HepG2 (cell line): Measurements from ENCODE around the gene MFNG. TPM values are rescaled to one million over a fixed set of nuclear protein-coding genes. Genes with fewer than 3 reads are reported as not detected.

Experiments
- ATAC-seq: fragments of 200-7000 bp; cut with Tn5 transposase; 3 replicates; pipeline ENCODE4 v1.9.1; 2020; ENCODE audit warnings: mild to moderate bottlenecking, moderate library complexity
- BruUV-seq: library from RNA; stranded (reverse); fragments of 400-500 nt; replicated peaks from 2 replicates; lab custom pipeline; 2021; lab: Mats Ljungman, UMichigan
- CTCF ChIA-PET: fragments of 300-600 bp; formaldehyde crosslinking; extraction: SDS; loops from one replicate; lab custom pipeline; 2021; ENCODE audit warnings: low total read pairs, inconsistent platforms, low intra/inter-chr PET ratio; lab: Yijun Ruan, JAX
- POLR2A ChIA-PET: fragments of 350-600 bp; sonication (Branson Sonifier 250); formaldehyde crosslinking; loops from one replicate; lab custom pipeline; 2020; ENCODE audit warnings: antibody characterized with exemption, inconsistent platforms; lab: Yijun Ruan, JAX
- DNase-seq: peaks from one replicate; pipeline ENCODE4 v3.0.0-alpha.2; 2015; ENCODE audit warnings: low spot score
- FAIRE-seq: peaks from 3 replicates; lab custom pipeline; 2011; peaks lifted over from hg19 to GRCh38; lab: Jason Lieb, UNC
- H2AFZ ChIP-seq: one replicate; pipeline ENCODE4 v1.6.1; 2011; ENCODE audit warnings: low read length, inconsistent platforms
- H3K27ac ChIP-seq: fragments of 300-600 bp; 3 replicates; pipeline ENCODE4 v1.8.0; 2011; ENCODE audit warnings: mixed run types, mild to moderate bottlenecking, mixed read lengths, low read length, inconsistent platforms; ENCODE audit not compliant: insufficient read depth; ENCODE audit errors: extremely low read length
- H3K27me3 ChIP-seq, 2 experiments: fragments of 200-600 bp in 1 of 2; 2 replicates in 1 of 2; 3 replicates in 1 of 2; pipeline versions ENCODE4 v1.6.0 to v1.8.0; 2011; ENCODE audit warnings: low read length in 2 of 2, mild to moderate bottlenecking in 2 of 2, moderate library complexity in 2 of 2, inconsistent platforms in 1 of 2; ENCODE audit not compliant: insufficient read depth in 2 of 2, control insufficient read depth in 1 of 2
- H3K36me3 ChIP-seq, 2 experiments: fragments of 200-600 bp in 1 of 2; replicated peaks in 1 of 2; 2 replicates in 1 of 2; 3 replicates in 1 of 2; pipeline versions ENCODE4 v1.5.1 to v1.8.0; 2011; ENCODE audit warnings: low read length in 2 of 2, inconsistent platforms in 1 of 2; ENCODE audit not compliant: insufficient read depth in 2 of 2, control insufficient read depth in 1 of 2
- H3K4me1 ChIP-seq: 2 replicates; pipeline ENCODE4 v1.5.1; 2012; ENCODE audit warnings: low read length, inconsistent platforms; ENCODE audit not compliant: insufficient read depth
- H3K4me2 ChIP-seq: 2 replicates; pipeline ENCODE4 v1.6.0; 2011; ENCODE audit warnings: low read depth, low read length, inconsistent platforms
- H3K4me3 ChIP-seq, 3 experiments: fragments of 200-600 bp in 1 of 3; sonication (generic), shearing (Covaris generic) in 1 of 3; replicated peaks in 1 of 3; 2 replicates each; pipeline ENCODE4 v1.5.1; 2011 to 2016; ENCODE audit warnings: low read length in 3 of 3, inconsistent platforms in 2 of 3, low read depth in 2 of 3, mild to moderate bottlenecking in 2 of 3, control low read depth in 1 of 3, mixed read lengths in 1 of 3; ENCODE audit not compliant: insufficient read depth in 1 of 3
- H3K79me2 ChIP-seq: one replicate; pipeline ENCODE4 v1.6.1; 2011; ENCODE audit warnings: low read length, inconsistent platforms; ENCODE audit not compliant: insufficient read depth
- H3K9ac ChIP-seq: 2 replicates; pipeline ENCODE4 v1.6.0; 2011; ENCODE audit warnings: mild to moderate bottlenecking, low read depth, low read length, inconsistent platforms; ENCODE audit not compliant: insufficient read depth
- H3K9me3 ChIP-seq: 2 replicates; pipeline ENCODE4 v1.5.1; 2012; ENCODE audit warnings: mild to moderate bottlenecking, low read length
- H4K20me1 ChIP-seq: 2 replicates; pipeline ENCODE4 v1.6.0; 2011; ENCODE audit warnings: inconsistent platforms, mild to moderate bottlenecking, low read length, moderate library complexity; ENCODE audit not compliant: insufficient read depth
- ARID2 ChIP-seq: sonication (generic); formaldehyde crosslinking; IDR thresholded peaks from 2 replicates; pipeline ENCODE4 v1.8.1; 2022; ENCODE audit warnings: mild to moderate bottlenecking, missing genetic modification reagents, borderline replicate concordance
- NCOA5 ChIP-seq: sonication (generic); formaldehyde crosslinking; IDR thresholded peaks from 2 replicates; pipeline ENCODE4 v1.4.0; 2020; ENCODE audit warnings: missing genetic modification reagents
- NR2F2 ChIP-seq: IDR thresholded peaks from 2 replicates; pipeline ENCODE4 v1.6.1; 2012; ENCODE audit warnings: low read depth, inconsistent platforms, borderline replicate concordance
- RFX1 ChIP-seq: fragments of 450-650 bp; IDR thresholded peaks from 2 replicates; pipeline ENCODE4 v1.6.1; 2017
- SALL1 ChIP-seq: sonication (generic); formaldehyde crosslinking; IDR thresholded peaks from 2 replicates; pipeline ENCODE4 v1.8.0; 2022; ENCODE audit warnings: mild to moderate bottlenecking, missing genetic modification reagents
- SALL2 ChIP-seq: sonication (generic); formaldehyde crosslinking; IDR thresholded peaks from 2 replicates; pipeline ENCODE4 v1.8.1; 2023; ENCODE audit warnings: mild to moderate bottlenecking, missing genetic modification reagents, inconsistent platforms
- SATB2 ChIP-seq: sonication (generic); formaldehyde crosslinking; IDR thresholded peaks from 2 replicates; pipeline ENCODE4 v1.5.0; 2020; ENCODE audit warnings: missing genetic modification reagents
- SMARCE1 ChIP-seq: fragments of 450-650 bp; IDR thresholded peaks from 2 replicates; pipeline ENCODE4 v1.6.1; 2017; ENCODE audit warnings: borderline replicate concordance
- ZBTB42 ChIP-seq: sonication (generic); formaldehyde crosslinking; IDR thresholded peaks from 2 replicates; pipeline ENCODE4 v1.5.0; 2020; ENCODE audit warnings: mild to moderate bottlenecking, missing genetic modification reagents
- ZFYVE20 ChIP-seq: sonication (generic); formaldehyde crosslinking; IDR thresholded peaks from 2 replicates; pipeline ENCODE4 v1.8.0; 2023; ENCODE audit warnings: low read depth, mild to moderate bottlenecking, moderate library complexity, missing genetic modification reagents, borderline replicate concordance
- ZNF468 ChIP-seq: sonication (generic); formaldehyde crosslinking; IDR thresholded peaks from 2 replicates; pipeline ENCODE4 v1.8.0; 2022; ENCODE audit warnings: mild to moderate bottlenecking, moderate library complexity, missing genetic modification reagents
- ZNF614 ChIP-seq: IDR thresholded peaks from 2 replicates; pipeline ENCODE4 v1.6.1; 2018; ENCODE audit warnings: missing biosample characterization, missing genetic modification reagents, inconsistent platforms, borderline replicate concordance
- ZNF660 ChIP-seq: sonication (generic); formaldehyde crosslinking; IDR thresholded peaks from 2 replicates; pipeline ENCODE4 v1.5.1; 2020; ENCODE audit warnings: mild to moderate bottlenecking, low read depth, missing genetic modification reagents, borderline replicate concordance
- ZNF7 ChIP-seq: IDR thresholded peaks from 2 replicates; pipeline ENCODE4 v1.6.1; 2016; ENCODE audit warnings: missing biosample characterization, missing genetic modification reagents
- WGBS: methylation state at CpG from one replicate; pipeline ENCODE4 v1.1.6; 2017; ENCODE audit warnings: low lambda C conversion rate; 5-methylcytosine and 5-hydroxymethylcytosine counted together
- in situ Hi-C: cut with HindIII; loops from 2 replicates; pipeline ENCODE4 v1.10.0; 2017; ENCODE audit warnings: low pct_unique_long_range_greater_than_20kb; ENCODE audit not compliant: extremely low pct_ligation_motif_present
- intact Hi-C: fragments of 100-400 bp; cut with micrococcal nuclease; formaldehyde crosslinking; loops from one replicate; pipeline ENCODE4 v1.10.0; 2022; ENCODE audit not compliant: unreplicated experiment
- polyA plus RNA-seq, 8 experiments: library from polyadenylated mRNA; depleted of rRNA in 3 of 8; stranded (reverse) in 7 of 8; unstranded in 1 of 8; fragments of >200 nt; fragmentation: Illumina TruSeq in 4 of 8; extraction: Trizol in 4 of 8; gene quantifications; 2 replicates each; pipeline versions ENCODE4 v1.2.1 to v1.2.3, GENCODE V29; 2011 to 2016; ENCODE audit warnings: low read depth in 4 of 8, missing spikeins in 1 of 8, mixed read lengths in 1 of 8; ENCODE audit not compliant: insufficient read depth in 1 of 8
- total RNA-seq, 5 experiments: library from RNA; depleted of rRNA; stranded (reverse); fragments of >200 nt; fragmentation: Illumina TruSeq; extraction: Trizol; gene quantifications; 2 replicates each; pipeline ENCODE4 v1.2.3, GENCODE V29; 2016; ENCODE audit warnings: low read depth in 1 of 5
- TF ChIP-seq, protein P1 (sequence below): sonication (generic); formaldehyde crosslinking; IDR thresholded peaks from 2 replicates; pipeline ENCODE4 v1.5.1; 2020; ENCODE audit warnings: mild to moderate bottlenecking, missing genetic modification reagents, moderate library complexity
- TF ChIP-seq, protein P2 (sequence below): sonication (generic); formaldehyde crosslinking; IDR thresholded peaks from 2 replicates; pipeline ENCODE4 v1.5.0; 2020; ENCODE audit warnings: missing genetic modification reagents, mild to moderate bottlenecking, borderline replicate concordance
- TF ChIP-seq, protein P3 (sequence below): sonication (generic); formaldehyde crosslinking; IDR thresholded peaks from 2 replicates; pipeline ENCODE4 v1.4.0; 2020; ENCODE audit warnings: missing genetic modification reagents
- TF ChIP-seq, protein P4 (sequence below): sonication (generic); formaldehyde crosslinking; IDR thresholded peaks from 2 replicates; pipeline ENCODE4 v1.8.0; 2022; ENCODE audit warnings: missing genetic modification reagents, mild to moderate bottlenecking, moderate library complexity, borderline replicate concordance

Gene MFNG
- total and polyA plus RNA-seq, 2 of the 13 experiments (the other 11 are each of a cell fraction or from before 2014, with no cell fraction given): 1.0 to 11.7 TPM

DNA sequence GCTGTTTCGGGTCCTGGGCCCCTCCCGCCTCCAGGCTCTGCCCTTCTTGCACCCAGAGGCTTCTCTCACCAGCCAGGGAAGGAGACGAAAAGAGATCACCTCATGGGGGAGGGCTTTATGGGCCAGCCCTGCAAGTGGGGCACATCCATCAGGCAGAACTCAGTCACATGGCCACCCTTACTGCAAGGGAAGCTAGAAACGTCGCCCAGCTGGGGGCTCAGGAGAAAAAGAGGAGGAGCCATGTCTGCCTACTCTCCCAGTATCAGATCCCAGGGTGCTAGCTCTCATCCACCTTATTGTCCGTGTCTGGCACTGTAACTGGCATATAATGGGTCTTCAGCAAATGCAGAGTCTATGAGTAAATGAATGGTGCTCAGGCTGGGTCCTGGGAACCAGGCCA lies 24.2 kb downstream of the MFNG start:
- no TSS peak for BruUV-seq
- CTCF ChIA-PET: no interaction called here
- H3K9ac ChIP-seq: no peak overlapping the region

DNA sequence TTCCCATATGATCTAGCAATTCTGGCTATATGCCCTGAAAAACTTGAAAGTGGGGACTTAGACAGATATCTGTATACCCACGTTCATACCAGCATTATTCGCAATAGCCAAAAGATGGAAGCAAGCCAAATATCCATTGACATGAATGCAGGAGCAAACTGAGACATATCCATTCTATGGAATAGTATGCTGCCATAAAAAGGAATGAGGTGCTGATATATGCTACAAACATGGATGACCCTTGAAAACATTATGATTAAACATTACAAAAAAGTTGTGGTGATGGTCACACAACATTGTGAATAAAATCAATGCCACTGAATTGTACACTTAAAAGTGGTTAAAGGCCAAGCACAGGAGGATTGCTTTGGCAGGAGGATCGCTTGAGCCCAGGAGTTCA lies 25.5 kb downstream of the MFNG start:
- in situ Hi-C loops: no loop called here
- no peaks in the 10 kb centered on the region for H3K9me3 ChIP-seq
- TF ChIP-seq ZNF660 (CRISPR knock-in tag): no peak
- TF ChIP-seq, protein P1, sequence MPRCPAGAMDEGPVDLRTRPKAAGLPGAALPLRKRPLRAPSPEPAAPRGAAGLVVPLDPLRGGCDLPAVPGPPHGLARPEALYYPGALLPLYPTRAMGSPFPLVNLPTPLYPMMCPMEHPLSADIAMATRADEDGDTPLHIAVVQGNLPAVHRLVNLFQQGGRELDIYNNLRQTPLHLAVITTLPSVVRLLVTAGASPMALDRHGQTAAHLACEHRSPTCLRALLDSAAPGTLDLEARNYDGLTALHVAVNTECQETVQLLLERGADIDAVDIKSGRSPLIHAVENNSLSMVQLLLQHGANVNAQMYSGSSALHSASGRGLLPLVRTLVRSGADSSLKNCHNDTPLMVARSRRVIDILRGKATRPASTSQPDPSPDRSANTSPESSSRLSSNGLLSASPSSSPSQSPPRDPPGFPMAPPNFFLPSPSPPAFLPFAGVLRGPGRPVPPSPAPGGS (CRISPR knock-in tag): no peak
- no peak for TF ChIP-seq ARID2
- TF ChIP-seq, protein P2, sequence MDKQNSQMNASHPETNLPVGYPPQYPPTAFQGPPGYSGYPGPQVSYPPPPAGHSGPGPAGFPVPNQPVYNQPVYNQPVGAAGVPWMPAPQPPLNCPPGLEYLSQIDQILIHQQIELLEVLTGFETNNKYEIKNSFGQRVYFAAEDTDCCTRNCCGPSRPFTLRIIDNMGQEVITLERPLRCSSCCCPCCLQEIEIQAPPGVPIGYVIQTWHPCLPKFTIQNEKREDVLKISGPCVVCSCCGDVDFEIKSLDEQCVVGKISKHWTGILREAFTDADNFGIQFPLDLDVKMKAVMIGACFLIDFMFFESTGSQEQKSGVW (CRISPR knock-in tag): no peak
- TF ChIP-seq, protein P3, sequence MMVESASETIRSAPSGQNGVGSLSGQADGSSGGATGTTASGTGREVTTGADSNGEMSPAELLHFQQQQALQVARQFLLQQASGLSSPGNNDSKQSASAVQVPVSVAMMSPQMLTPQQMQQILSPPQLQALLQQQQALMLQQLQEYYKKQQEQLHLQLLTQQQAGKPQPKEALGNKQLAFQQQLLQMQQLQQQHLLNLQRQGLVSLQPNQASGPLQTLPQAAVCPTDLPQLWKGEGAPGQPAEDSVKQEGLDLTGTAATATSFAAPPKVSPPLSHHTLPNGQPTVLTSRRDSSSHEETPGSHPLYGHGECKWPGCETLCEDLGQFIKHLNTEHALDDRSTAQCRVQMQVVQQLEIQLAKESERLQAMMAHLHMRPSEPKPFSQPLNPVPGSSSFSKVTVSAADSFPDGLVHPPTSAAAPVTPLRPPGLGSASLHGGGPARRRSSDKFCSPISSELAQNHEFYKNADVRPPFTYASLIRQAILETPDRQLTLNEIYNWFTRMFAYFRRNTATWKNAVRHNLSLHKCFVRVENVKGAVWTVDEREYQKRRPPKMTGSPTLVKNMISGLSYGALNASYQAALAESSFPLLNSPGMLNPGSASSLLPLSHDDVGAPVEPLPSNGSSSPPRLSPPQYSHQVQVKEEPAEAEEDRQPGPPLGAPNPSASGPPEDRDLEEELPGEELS (CRISPR knock-in tag): no peak
- no peak for TF ChIP-seq NCOA5 (CRISPR knock-in tag)

More for the DNA sequence above, 24.2 kb downstream of the MFNG start:
- FAIRE-seq: no peak
- H3K27ac ChIP-seq: no peak overlapping the region
- POLR2A ChIA-PET: no interaction called here
- H3K4me3 ChIP-seq: no peak overlapping the region
- peaks cover 4% of the 10 kb centered on the region; the same call in 1 of the 2 replicates for H4K20me1 ChIP-seq
- in situ Hi-C loops: no loop called here
- no peak for TF ChIP-seq SMARCE1
- no peak for TF ChIP-seq NR2F2
- TF ChIP-seq ZBTB42 (CRISPR knock-in tag): no peak
- no peak for TF ChIP-seq SALL2 (CRISPR knock-in tag)
- no peak for TF ChIP-seq ZNF614
- no peak for TF ChIP-seq ZFYVE20 (CRISPR knock-in tag)
- no peak for TF ChIP-seq RFX1
- no peak for TF ChIP-seq ZNF468 (CRISPR knock-in tag)
- no peak for TF ChIP-seq ZNF7 (CRISPR knock-in tag)
- TF ChIP-seq SALL1 (CRISPR knock-in tag): no peak
- TF ChIP-seq SATB2: no peak
- TF ChIP-seq, protein P4, sequence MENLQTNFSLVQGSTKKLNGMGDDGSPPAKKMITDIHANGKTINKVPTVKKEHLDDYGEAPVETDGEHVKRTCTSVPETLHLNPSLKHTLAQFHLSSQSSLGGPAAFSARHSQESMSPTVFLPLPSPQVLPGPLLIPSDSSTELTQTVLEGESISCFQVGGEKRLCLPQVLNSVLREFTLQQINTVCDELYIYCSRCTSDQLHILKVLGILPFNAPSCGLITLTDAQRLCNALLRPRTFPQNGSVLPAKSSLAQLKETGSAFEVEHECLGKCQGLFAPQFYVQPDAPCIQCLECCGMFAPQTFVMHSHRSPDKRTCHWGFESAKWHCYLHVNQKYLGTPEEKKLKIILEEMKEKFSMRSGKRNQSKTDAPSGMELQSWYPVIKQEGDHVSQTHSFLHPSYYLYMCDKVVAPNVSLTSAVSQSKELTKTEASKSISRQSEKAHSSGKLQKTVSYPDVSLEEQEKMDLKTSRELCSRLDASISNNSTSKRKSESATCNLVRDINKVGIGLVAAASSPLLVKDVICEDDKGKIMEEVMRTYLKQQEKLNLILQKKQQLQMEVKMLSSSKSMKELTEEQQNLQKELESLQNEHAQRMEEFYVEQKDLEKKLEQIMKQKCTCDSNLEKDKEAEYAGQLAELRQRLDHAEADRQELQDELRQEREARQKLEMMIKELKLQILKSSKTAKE (CRISPR knock-in tag): no peak
- TF ChIP-seq, all 625 proteins: peak for 0
- DNase-seq (no peak), ATAC-seq (no peak)
- intact Hi-C loops: no loop called here
- Histone ChIP-seq H3K4me2 (no peak overlapping the region), H3K79me2 (no peaks in the 10 kb centered on the region), H3K36me3 (no peaks in the 10 kb centered on the region), H2AFZ (no peak overlapping the region), H3K9me3 (no peaks in the 10 kb centered on the region), H3K4me1 (no peaks in the 10 kb centered on the region), H3K27me3 (peaks cover 0 to under 1% of the 10 kb centered on the region in 2 experiments; a peak in 3 of 5 replicates)
- 0% methylated on average over 2 of the region's 6 CpGs for WGBS

More for the DNA sequence above, 25.5 kb downstream of the MFNG start:
- 5% methylated on average over 3 of the region's 3 CpGs for WGBS
- Histone ChIP-seq H3K4me1 (peaks cover 4% of the 10 kb centered on the region), H3K9ac (no peak overlapping the region), H2AFZ (no peak overlapping the region), H3K4me3 (no peak overlapping the region), H3K4me2 (no peak overlapping the region), H3K79me2 (no peaks in the 10 kb centered on the region), H3K27ac (no peak overlapping the region), H3K27me3 (peaks cover 0 to 2% of the 10 kb centered on the region in 2 experiments; a peak in 3 of 5 replicates), H4K20me1 (peaks cover 4% of the 10 kb centered on the region; the same call in 1 of the 2 replicates), H3K36me3 (no peaks in the 10 kb centered on the region)
- ATAC-seq (no peak), DNase-seq (no peak), FAIRE-seq (no peak)
- ChIA-PET CTCF (no interaction called here), POLR2A (no interaction called here)
- intact Hi-C loops: no loop called here
- BruUV-seq: no TSS peak
